Esophagus squamous epithelium (tissue), 5 donors: ENCODE results near the gene FCHSD1. TPM values are rescaled to one million over a fixed set of nuclear protein-coding genes. Genes with fewer than 3 reads are reported as not detected.

Source experiments
- DNase-seq: peaks from one replicate; lab custom pipeline; 2025; lab: John Stamatoyannopoulos, UW
- H3K27ac ChIP-seq, 4 donors: fragments of 200-600 bp; sonication (generic); one replicate each; pipeline ENCODE4 v1.5.1; 2016 to 2019; ENCODE audit warnings: mild to moderate bottlenecking in 1 of 4
- H3K27me3 ChIP-seq, 4 donors: fragments of 200-600 bp; sonication (generic); 1 replicate in 3 of 4; 2 replicates in 1 of 4; pipeline versions ENCODE4 v1.5.1 to v1.6.0; 2017 to 2021; ENCODE audit warnings: antibody characterized with exemption in 1 of 4
- H3K36me3 ChIP-seq, 3 donors: fragments of 200-600 bp; sonication (generic); one replicate each; pipeline ENCODE4 v1.5.1; 2016 to 2019
- H3K4me1 ChIP-seq, 3 donors: fragments of 200-600 bp; sonication (generic); one replicate each; pipeline ENCODE4 v1.5.1; 2017 to 2019
- H3K4me3 ChIP-seq, 4 donors: fragments of 200-600 bp; sonication (generic); 1 replicate in 3 of 4; 2 replicates in 1 of 4; pipeline ENCODE4 v1.5.1; 2016 to 2019; ENCODE audit warnings: mild to moderate bottlenecking in 2 of 4, moderate library complexity in 1 of 4
- H3K9me3 ChIP-seq, 3 donors: fragments of 200-600 bp; sonication (generic); one replicate each; pipeline ENCODE4 v1.5.1; 2016 to 2019
- POLR2A ChIP-seq, 4 donors: fragments of 450-650 bp; IDR thresholded peaks; one replicate each; pipeline ENCODE4 v1.6.1; 2017; ENCODE audit warnings: antibody characterized with exemption in 4 of 4, mild to moderate bottlenecking in 4 of 4, moderate library complexity in 3 of 4
- WGBS, 2 donors: methylation state at CpG; one replicate each; pipeline ENCODE4 v1.1.5; 2018; 5-methylcytosine and 5-hydroxymethylcytosine counted together
- intact Hi-C: fragments of 100-400 bp; cut with DNase I; formaldehyde crosslinking; loops from one replicate; pipeline ENCODE4 v1.15.0; 2022
- total RNA-seq, 4 donors: library from RNA; depleted of rRNA; stranded (reverse); fragments of >200 nt; gene quantifications; one replicate each; pipeline ENCODE4 v1.1.0, GENCODE V29; 2016
- TF ChIP-seq, protein P1 (sequence below), 6 experiments: fragments of 450-650 bp in 4 of 6; fragments of 200-600 bp in 2 of 6; sonication (generic) in 2 of 6; IDR thresholded peaks; one replicate each; pipeline ENCODE4 v1.5.1; 2016 to 2019; ENCODE audit warnings: antibody characterized with exemption in 6 of 6, mild to moderate bottlenecking in 4 of 6, moderate library complexity in 4 of 6
- donor health status: DM: yes; HTN: yes; CAD: no.

The FCHSD1 gene
- total RNA-seq, 4 donors from 2014 or later: 6.0 to 27.7 (median 10.4) TPM

DNA sequence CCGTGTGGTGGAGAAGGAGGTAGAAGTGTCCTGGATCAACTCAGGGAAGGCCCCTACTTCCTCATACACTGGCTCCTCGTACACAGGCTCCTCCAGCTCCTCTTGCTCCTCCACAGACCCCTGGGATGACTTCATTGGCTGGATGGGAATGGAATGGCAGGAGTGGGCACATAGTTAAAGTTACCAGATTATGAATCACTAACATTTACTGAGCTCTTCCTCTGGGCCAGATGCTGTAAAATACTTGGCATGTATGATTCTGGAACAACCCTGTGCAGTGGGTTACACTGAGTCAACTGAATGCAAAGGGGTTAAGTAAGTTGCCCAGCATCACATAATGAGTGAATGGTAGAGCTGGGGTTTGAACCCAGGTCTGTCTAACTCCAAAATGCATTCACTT lies 3.1 kb upstream of the FCHSD1 start:
- intact Hi-C loops: no loop called here
- no peak overlapping the region for H3K27ac ChIP-seq
- DNase-seq: no peak
- H3K27me3 ChIP-seq: no peaks in the 10 kb centered on the region
- no peak overlapping the region for H3K4me3 ChIP-seq
- 75% methylated on average over 2 of the region's 2 CpGs; no CpG with 5 or more reads in 1 of the 2 donors for WGBS, 2 donors
- H3K4me1 ChIP-seq: peaks cover 10 to 20% (median 13%) of the 10 kb centered on the region in 3 donors
- H3K9me3 ChIP-seq: no peaks in the 10 kb centered on the region
- peaks cover 0 to 23% (median 0%) of the 10 kb centered on the region in 3 donors for H3K36me3 ChIP-seq
- TF ChIP-seq POLR2A (IDR thresholded peaks at IDR 0.05): no peak
- TF ChIP-seq, protein P1, sequence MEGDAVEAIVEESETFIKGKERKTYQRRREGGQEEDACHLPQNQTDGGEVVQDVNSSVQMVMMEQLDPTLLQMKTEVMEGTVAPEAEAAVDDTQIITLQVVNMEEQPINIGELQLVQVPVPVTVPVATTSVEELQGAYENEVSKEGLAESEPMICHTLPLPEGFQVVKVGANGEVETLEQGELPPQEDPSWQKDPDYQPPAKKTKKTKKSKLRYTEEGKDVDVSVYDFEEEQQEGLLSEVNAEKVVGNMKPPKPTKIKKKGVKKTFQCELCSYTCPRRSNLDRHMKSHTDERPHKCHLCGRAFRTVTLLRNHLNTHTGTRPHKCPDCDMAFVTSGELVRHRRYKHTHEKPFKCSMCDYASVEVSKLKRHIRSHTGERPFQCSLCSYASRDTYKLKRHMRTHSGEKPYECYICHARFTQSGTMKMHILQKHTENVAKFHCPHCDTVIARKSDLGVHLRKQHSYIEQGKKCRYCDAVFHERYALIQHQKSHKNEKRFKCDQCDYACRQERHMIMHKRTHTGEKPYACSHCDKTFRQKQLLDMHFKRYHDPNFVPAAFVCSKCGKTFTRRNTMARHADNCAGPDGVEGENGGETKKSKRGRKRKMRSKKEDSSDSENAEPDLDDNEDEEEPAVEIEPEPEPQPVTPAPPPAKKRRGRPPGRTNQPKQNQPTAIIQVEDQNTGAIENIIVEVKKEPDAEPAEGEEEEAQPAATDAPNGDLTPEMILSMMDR (IDR thresholded peaks at IDR 0.05): no peak

DNA sequence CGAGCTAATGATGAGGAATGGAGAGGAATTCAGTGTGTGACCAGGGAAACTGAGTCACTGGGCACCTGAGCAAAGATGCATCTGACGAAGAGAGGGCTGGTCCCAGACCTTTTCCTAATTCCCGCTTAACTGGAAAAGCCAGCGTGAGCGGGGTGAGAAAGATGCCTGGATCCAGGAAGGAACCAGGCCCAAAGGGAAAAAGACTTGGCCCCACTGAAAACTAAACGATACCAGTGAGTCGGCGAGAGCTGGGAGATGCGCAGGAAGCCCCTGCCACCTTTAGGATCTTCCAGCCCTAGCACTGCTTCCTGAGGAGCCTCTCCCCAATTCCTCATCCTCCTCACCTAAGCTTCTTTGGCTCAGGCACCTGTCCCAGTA lies 499 bp upstream of the FCHSD1 start:
- intact Hi-C loops: no loop called here
- H3K9me3 ChIP-seq: no peaks in the 10 kb centered on the region
- H3K36me3 ChIP-seq: peaks cover 0 to 39% (median 0%) of the 10 kb centered on the region in 3 donors
- H3K4me1 ChIP-seq: peaks cover 10 to 20% (median 13%) of the 10 kb centered on the region in 3 donors
- TF ChIP-seq, protein P1 (IDR thresholded peaks at IDR 0.05): no peak
- no peak for TF ChIP-seq POLR2A (IDR thresholded peaks at IDR 0.05)
- H3K27ac ChIP-seq: peak overlapping the region; percentile 75 to 84 (median 80)
- H3K4me3 ChIP-seq: peak overlapping the region; percentile 59 to 86 (median 72)
- DNase-seq: no peak
- no peaks in the 10 kb centered on the region for H3K27me3 ChIP-seq
- WGBS, 2 donors: 34 to 60% methylated on average over 9 of the region's 9 CpGs

DNA sequence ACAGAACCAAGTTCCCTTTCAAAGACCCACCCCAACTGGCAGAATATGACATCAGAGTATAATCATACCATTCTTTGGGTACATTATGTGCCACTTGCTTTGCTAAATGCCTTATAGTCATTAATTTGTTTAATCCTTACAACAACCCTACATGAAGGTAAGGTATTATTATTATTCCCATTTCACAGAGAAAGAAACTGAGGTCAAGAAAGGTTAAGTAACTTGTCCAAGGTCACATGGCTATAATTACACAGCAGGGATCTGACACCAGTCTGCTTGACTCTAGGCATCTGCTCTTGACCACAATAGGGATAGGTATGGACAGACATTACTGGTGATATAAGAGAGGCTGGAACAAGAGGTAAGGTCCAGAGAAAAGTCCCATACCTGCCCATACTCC lies 1.2 kb downstream of the FCHSD1 start:
- no peak overlapping the region for H3K4me3 ChIP-seq
- intact Hi-C loops: no loop called here
- TF ChIP-seq, protein P1 (IDR thresholded peaks at IDR 0.05): no peak
- TF ChIP-seq POLR2A (IDR thresholded peaks at IDR 0.05): no peak
- DNase-seq: no peak
- H3K9me3 ChIP-seq: no peaks in the 10 kb centered on the region
- peaks cover 10 to 20% (median 13%) of the 10 kb centered on the region in 3 donors for H3K4me1 ChIP-seq
- peaks cover 0 to 41% (median 0%) of the 10 kb centered on the region in 3 donors for H3K36me3 ChIP-seq
- peak overlapping the region in 1 of 4 donors; percentile 84 for H3K27ac ChIP-seq
- H3K27me3 ChIP-seq: no peaks in the 10 kb centered on the region

DNA sequence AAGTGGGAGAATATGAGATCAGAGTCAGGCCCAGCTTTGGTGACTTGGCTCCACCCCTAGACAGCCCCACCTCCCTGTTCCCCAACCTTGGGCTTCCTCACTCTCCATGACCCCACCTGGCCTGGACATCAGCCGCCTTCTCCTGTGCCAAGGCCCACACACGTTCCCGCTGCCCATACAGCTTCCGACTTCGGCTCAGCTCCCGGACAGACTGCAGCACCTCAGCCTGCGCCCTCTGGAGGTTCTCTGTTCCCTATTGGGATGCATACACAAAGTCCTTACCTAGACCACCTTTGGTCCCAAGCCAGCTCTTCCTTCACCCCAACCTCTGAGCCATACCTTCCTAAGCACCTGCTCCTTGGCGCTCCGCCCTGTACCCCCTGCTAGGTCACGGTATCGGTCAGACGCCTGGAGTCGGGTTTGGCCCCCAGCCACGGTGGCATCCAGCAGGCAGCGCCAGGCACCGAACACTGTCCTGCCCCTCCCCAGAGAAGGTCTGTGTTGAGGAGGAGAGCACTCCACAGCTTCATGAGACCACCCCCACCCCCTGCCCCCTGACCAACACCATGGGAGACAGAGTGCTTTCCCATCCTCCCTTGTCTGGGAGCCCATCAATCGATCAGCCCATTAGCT lies 2.0 kb downstream of the FCHSD1 start:
- intact Hi-C loops: no loop called here
- H3K27ac ChIP-seq: no peak overlapping the region
- no peaks in the 10 kb centered on the region for H3K27me3 ChIP-seq
- peaks cover 10 to 20% (median 13%) of the 10 kb centered on the region in 3 donors for H3K4me1 ChIP-seq
- peaks cover 0 to 49% (median 0%) of the 10 kb centered on the region in 3 donors for H3K36me3 ChIP-seq
- no peaks in the 10 kb centered on the region for H3K9me3 ChIP-seq
- no peak for DNase-seq
- TF ChIP-seq, protein P1 (IDR thresholded peaks at IDR 0.05): no peak
- no peak for TF ChIP-seq POLR2A (IDR thresholded peaks at IDR 0.05)
- 94 to 96% methylated on average over 11 to 12 of the region's 17 CpGs for WGBS, 2 donors
- no peak overlapping the region for H3K4me3 ChIP-seq

DNA sequence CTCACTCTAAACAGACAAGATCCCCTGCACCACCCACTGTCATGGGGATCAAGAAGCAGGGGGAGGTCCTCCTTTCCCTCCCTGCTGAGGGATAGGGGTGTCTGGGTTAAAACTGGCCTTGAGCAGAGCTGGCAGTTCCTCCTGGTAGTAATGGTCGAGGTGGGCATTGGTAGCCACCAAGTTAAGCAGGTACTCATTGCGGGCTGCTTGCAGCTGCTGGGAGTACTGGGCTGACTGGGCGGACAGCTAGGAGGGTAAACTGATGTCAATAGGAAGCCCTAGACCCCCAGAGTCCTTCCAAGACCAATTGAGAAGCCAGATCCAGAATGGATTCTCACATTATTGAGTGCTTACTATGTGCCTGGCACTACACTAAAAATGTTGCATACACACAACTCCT lies 3.4 kb downstream of the FCHSD1 start:
- no peak overlapping the region for H3K4me3 ChIP-seq
- no peaks in the 10 kb centered on the region for H3K27me3 ChIP-seq
- peaks cover 0 to 55% (median 0%) of the 10 kb centered on the region in 3 donors for H3K36me3 ChIP-seq
- WGBS, 2 donors: 83 to 88% methylated on average over 1 to 2 of the region's 3 CpGs
- peaks cover 10 to 20% (median 13%) of the 10 kb centered on the region in 3 donors for H3K4me1 ChIP-seq
- intact Hi-C loops: no loop called here
- no peak overlapping the region for H3K27ac ChIP-seq
- TF ChIP-seq POLR2A (IDR thresholded peaks at IDR 0.05): no peak
- TF ChIP-seq, protein P1 (IDR thresholded peaks at IDR 0.05): no peak
- DNase-seq: no peak
- no peaks in the 10 kb centered on the region for H3K9me3 ChIP-seq
